22Rv1 (cell line): ENCODE results near the gene DUSP16.

Experiments
- H3K27ac ChIP-seq: fragments of 450-650 bp; 2 replicates; pipeline ENCODE4 v1.5.1; 2017
- ZFX ChIP-seq: fragments of 450-650 bp; IDR thresholded peaks from 2 replicates; pipeline ENCODE4 v1.6.1; 2017; ENCODE audit warnings: antibody characterized with exemption, borderline replicate concordance
- TF ChIP-seq, protein P1 (sequence below): fragments of 450-650 bp; IDR thresholded peaks from 2 replicates; pipeline ENCODE4 v1.5.1; 2017; ENCODE audit warnings: mild to moderate bottlenecking

Gene DUSP16

DNA sequence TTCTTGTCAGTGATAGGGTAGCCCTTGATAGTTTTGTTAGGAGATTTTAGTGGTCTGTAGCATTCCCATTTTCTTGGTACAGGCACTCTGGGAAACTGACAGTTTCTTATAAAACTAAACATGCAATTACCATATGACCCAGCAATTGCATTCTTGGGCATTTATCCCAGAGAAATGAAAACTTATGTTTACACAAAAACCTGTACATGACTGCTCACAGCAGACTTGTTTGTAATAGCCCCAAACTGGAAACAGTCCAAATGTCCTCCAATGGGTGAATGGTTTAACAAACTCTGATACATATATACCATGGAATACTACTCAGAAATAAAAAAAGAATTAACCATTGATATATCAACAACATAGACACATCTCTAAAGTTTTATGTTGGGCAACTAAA lies 130.3 kb downstream of the DUSP16 start:
- peak overlapping the region; percentile 97 for H3K27ac ChIP-seq
- TF ChIP-seq, protein P1, sequence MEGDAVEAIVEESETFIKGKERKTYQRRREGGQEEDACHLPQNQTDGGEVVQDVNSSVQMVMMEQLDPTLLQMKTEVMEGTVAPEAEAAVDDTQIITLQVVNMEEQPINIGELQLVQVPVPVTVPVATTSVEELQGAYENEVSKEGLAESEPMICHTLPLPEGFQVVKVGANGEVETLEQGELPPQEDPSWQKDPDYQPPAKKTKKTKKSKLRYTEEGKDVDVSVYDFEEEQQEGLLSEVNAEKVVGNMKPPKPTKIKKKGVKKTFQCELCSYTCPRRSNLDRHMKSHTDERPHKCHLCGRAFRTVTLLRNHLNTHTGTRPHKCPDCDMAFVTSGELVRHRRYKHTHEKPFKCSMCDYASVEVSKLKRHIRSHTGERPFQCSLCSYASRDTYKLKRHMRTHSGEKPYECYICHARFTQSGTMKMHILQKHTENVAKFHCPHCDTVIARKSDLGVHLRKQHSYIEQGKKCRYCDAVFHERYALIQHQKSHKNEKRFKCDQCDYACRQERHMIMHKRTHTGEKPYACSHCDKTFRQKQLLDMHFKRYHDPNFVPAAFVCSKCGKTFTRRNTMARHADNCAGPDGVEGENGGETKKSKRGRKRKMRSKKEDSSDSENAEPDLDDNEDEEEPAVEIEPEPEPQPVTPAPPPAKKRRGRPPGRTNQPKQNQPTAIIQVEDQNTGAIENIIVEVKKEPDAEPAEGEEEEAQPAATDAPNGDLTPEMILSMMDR: no peak
- TF ChIP-seq ZFX: no peak

DNA sequence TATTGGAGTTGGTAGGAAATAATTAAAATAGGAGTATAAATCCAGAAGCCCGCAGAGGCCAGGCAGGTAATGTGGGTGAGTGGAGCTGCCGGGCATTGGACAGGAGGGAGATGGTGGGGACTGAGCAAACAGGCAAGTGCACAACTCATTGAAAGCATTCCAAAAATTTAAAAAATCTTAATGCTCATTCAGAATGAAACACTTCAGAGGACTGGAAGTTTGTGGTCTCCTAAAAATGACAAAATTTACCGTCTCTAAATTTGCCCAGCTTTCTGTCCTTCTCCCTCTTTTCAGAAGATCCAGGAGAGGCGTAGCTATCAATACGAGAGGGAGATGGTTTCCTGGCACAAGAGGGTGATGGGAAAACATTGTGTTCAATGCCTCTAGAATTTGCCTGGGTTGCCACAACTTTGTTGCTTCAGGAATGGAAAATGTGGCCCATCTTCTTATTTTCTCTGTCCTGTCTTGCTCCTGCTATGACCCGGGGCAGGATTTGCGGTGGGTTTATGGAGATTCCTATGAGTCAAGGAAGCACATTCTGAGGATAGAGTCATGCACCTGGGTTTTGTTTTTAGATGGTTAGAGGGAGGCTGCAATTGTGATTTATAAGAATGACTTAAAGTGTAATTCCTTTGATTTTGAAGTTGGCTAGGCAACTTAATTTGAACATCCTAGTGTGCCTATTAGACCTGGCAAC lies 133.6 kb downstream of the DUSP16 start:
- no peak for TF ChIP-seq ZFX
- peak overlapping the region; percentile 97 for H3K27ac ChIP-seq

DNA sequence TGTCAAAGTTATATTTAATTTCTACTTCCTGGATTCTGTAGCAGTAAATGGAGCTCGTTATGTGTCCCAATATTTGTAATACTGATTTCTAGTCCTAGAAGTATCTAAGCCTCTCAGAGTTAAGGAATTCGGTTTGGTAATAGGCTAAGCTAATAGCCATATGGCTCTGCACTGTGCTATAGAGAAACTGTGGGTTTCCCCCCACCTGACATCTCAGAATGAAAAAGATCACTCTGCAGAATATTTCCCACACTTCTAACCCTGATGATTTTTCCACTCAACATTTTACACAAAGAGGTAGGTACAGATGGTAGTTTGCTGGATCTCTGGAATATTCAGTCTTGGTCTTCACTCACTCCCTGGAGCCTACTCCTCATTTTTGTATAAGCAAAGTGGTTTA lies 134.6 kb downstream of the DUSP16 start:
- TF ChIP-seq ZFX: no peak
- TF ChIP-seq, protein P1: no peak
- no peak overlapping the region for H3K27ac ChIP-seq

DNA sequence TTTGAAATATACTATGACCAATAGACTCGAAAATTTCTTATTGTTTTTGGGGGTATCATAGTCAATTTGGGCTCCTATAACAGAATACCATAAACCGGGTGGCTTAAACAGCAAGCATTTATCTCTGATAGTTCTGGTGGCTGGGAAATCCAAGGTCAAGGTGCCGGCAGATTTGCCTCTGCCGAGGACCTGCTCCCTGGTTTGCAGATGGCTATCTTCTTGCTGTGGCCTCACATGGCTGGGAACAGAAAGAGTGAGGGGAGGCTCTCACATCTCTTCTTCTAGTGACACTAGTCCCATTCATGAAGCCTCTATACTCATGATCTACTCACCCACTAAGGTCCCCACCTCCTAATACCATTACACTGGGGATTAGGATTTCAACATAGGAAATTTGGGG lies 135.1 kb downstream of the DUSP16 start:
- H3K27ac ChIP-seq: no peak overlapping the region
- TF ChIP-seq, protein P1: no peak
- no peak for TF ChIP-seq ZFX

DNA sequence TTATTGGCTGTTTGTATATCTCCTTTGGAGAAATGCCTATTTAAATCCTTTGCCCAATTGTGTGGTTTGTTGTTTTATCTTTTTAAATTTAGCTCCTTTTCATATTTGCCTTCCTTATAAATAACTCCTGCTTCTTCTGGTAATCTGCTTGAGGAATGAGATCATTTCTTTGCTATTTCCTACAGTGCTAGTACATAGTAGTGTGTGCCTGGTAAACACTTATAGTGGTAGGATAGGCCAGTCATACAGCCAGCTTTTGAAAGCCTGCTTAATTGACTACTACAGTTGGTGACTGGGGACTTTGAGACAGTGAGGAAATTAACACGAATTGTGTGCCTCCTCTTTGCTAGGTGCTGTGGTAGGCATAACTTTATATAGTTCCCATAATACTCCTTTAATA lies 137.0 kb downstream of the DUSP16 start:
- H3K27ac ChIP-seq: peak overlapping the region; percentile 70
- no peak for TF ChIP-seq ZFX
- TF ChIP-seq, protein P1: no peak

DNA sequence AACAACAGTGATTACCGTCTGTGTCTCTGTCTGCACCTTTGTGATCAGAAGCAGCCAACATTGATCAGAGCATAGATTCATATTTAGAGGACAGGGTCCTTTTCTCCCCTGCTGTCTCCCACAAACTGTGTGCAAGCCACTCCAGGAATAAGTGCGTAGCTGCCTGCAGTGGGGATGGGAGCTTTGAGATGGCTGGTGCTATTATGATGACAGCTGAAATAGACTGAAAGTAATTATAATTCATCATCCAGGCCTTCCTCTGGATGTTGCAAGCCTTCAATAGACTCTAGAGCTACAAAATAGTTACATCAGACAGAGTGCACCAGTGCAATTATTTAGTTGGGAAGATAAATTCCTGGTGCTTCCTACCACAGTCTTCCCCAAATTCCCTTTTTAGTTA lies 137.7 kb downstream of the DUSP16 start:
- TF ChIP-seq ZFX: no peak
- TF ChIP-seq, protein P1: no peak
- peak overlapping the region; percentile 70 for H3K27ac ChIP-seq
